ENCODE measurements around the gene DSN1.

- TF ChIP-seq CTCF (IDR thresholded peaks at IDR 0.05) = no peak
- no peak for TF ChIP-seq ZFX (IDR thresholded peaks at IDR 0.05; ENCODE audit: borderline replicate concordance)
These were observed 1.6 kb upstream of the DSN1 start for GRCh38 chr20:36775196-36775595.

Measured in 22Rv1 (cell line).